Mammary epithelial cell (primary cell): ENCODE results near the gene EMX1.

Experiments used
- EZH2 ChIP-seq: IDR thresholded peaks from 2 replicates; pipeline ENCODE4 v1.6.1; 2012; ENCODE audit warnings: low read length, inconsistent platforms, borderline replicate concordance
- TF ChIP-seq, protein P1 (sequence below), 2 donors: IDR thresholded peaks in 1 of 2; conservative IDR thresholded peaks in 1 of 2; 2 replicates each; pipeline ENCODE4 v1.5.1; 2011 to 2012; ENCODE audit warnings: inconsistent platforms in 2 of 2, low read length in 2 of 2, mild to moderate bottlenecking in 2 of 2, control low read depth in 1 of 2, low read depth in 1 of 2; ENCODE audit not compliant: insufficient read depth in 1 of 2; ENCODE audit errors: extremely low read depth in 1 of 2

DNA sequence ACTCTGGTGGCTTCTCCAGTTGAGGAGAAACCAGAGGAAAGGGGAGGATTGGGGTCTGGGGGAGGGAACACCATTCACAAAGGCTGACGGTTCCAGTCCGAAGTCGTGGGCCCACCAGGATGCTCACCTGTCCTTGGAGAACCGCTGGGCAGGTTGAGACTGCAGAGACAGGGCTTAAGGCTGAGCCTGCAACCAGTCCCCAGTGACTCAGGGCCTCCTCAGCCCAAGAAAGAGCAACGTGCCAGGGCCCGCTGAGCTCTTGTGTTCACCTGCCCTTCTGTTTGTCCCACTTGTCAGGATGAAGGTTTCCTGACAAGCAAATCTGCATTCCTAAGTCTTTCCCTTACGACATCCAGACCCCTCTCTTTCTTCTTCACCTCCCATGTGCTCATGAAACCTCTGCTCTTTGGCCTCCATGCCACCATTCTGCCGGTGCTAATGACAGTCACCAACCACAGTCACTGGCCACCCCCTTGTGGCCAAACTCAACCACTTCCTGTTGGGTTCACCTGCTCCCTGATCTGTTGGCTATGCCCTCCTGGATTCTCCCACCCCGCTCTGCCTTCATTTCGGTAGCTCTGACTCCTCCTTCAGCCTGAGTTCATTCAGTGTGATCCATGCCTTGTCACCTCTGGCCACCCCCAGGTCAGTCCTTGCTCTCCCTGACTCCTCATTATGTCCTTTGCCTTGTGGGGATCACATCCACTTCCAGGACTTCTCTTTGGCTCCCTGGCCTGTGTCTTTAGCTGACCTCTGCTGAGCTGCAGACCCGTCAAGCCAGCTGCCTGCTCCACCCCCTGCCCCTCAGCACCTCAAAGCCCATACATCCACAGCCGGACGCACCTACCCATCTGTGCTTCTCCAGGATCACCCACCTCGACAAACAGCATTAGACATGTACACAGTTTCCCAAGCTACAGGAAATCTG, 17.6 kb downstream of the EMX1 start:
- no peak for TF ChIP-seq EZH2
- TF ChIP-seq, protein P1, sequence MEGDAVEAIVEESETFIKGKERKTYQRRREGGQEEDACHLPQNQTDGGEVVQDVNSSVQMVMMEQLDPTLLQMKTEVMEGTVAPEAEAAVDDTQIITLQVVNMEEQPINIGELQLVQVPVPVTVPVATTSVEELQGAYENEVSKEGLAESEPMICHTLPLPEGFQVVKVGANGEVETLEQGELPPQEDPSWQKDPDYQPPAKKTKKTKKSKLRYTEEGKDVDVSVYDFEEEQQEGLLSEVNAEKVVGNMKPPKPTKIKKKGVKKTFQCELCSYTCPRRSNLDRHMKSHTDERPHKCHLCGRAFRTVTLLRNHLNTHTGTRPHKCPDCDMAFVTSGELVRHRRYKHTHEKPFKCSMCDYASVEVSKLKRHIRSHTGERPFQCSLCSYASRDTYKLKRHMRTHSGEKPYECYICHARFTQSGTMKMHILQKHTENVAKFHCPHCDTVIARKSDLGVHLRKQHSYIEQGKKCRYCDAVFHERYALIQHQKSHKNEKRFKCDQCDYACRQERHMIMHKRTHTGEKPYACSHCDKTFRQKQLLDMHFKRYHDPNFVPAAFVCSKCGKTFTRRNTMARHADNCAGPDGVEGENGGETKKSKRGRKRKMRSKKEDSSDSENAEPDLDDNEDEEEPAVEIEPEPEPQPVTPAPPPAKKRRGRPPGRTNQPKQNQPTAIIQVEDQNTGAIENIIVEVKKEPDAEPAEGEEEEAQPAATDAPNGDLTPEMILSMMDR (conservative IDR thresholded peaks at IDR 0.05 in 1 of 2, IDR thresholded peaks at IDR 0.05 in 1 of 2; ENCODE audit: extremely low read depth in 1 of 2, insufficient read depth in 1 of 2, low read depth in 1 of 2, low read length in 2 of 2) = peak; percentile 34 to 61
